Measurements from ENCODE around the gene UNK. TPM values are rescaled to one million over a fixed set of nuclear protein-coding genes. Genes with fewer than 3 reads are reported as not detected.

UNK gene
- total and polyA plus RNA-seq, 2 of the 13 experiments (the other 11 are each of a cell fraction or from before 2014, with no cell fraction given), result 31.6 to 33.0 TPM

- TF ChIP-seq RBM39 (IDR thresholded peaks at IDR 0.05; ENCODE audit: low read depth, low read length, poor library complexity, severe bottlenecking) (peak; percentile 100), PAX8 (CRISPR knock-in tag; IDR thresholded peaks at IDR 0.05; ENCODE audit: borderline replicate concordance) (no peak), SSRP1 (CRISPR knock-in tag; IDR thresholded peaks at IDR 0.05) (peak; percentile 99), SMC3 (IDR thresholded peaks at IDR 0.05; ENCODE audit: low read length) (no peak), ZNF20 (CRISPR knock-in tag; IDR thresholded peaks at IDR 0.05) (no peak), ADNP (CRISPR knock-in tag; IDR thresholded peaks at IDR 0.05) (no peak), ISL2 (CRISPR knock-in tag; IDR thresholded peaks at IDR 0.05) (peak; percentile 78), ZNF564 (CRISPR knock-in tag; IDR thresholded peaks at IDR 0.05) (0 out of 2 replicates have a peak, but pooled peaks have one; percentile 79), HMG20B (CRISPR knock-in tag; conservative IDR thresholded peaks at IDR 0.05) (peak; percentile 68), GATAD2A (CRISPR knock-in tag; IDR thresholded peaks at IDR 0.05) (peak; percentile 39; the same call in 1 of the 2 replicates), ZNF10 (CRISPR knock-in tag; IDR thresholded peaks at IDR 0.05; ENCODE audit: borderline replicate concordance, low read depth) (no peak), RCOR2 (CRISPR knock-in tag; IDR thresholded peaks at IDR 0.05) (no peak), ZNF703 (CRISPR knock-in tag; IDR thresholded peaks at IDR 0.05; ENCODE audit: borderline replicate concordance) (no peak), ZNF160 (CRISPR knock-in tag; IDR thresholded peaks at IDR 0.05) (peak; percentile 83), EZH2 (conservative IDR thresholded peaks at IDR 0.05; ENCODE audit: low read depth, low read length) (no peak), SOX6 (IDR thresholded peaks at IDR 0.05) (no peak), SOX6 (CRISPR knock-in tag; IDR thresholded peaks at IDR 0.05) (peak; percentile 79), ZNF513 (CRISPR knock-in tag; conservative IDR thresholded peaks at IDR 0.05) (no peak), ZNF12 (CRISPR knock-in tag; IDR thresholded peaks at IDR 0.05) (peak; percentile 66), TBX3 (IDR thresholded peaks at IDR 0.05; ENCODE audit: borderline replicate concordance) (peak; percentile 33; the same call in 1 of the 2 replicates), ZNF562 (CRISPR knock-in tag; IDR thresholded peaks at IDR 0.05; ENCODE audit: borderline replicate concordance) (0 out of 2 replicates have a peak, but pooled peaks have one; percentile 55), NR2F1 (CRISPR knock-in tag; IDR thresholded peaks at IDR 0.05) (no peak; a peak in 2 of 4 replicates), ZNF878 (CRISPR knock-in tag; IDR thresholded peaks at IDR 0.05) (no peak), ETV5 (CRISPR knock-in tag; IDR thresholded peaks at IDR 0.05; ENCODE audit: borderline replicate concordance) (peak; percentile 70), PHF21A (CRISPR knock-in tag; IDR thresholded peaks at IDR 0.05) (peak; percentile 69), ZBTB34 (CRISPR knock-in tag; IDR thresholded peaks at IDR 0.05) (no peak), ZNF263 (CRISPR knock-in tag; IDR thresholded peaks at IDR 0.05) (peak; percentile 92), ZNF510 (CRISPR knock-in tag; IDR thresholded peaks at IDR 0.05; ENCODE audit: low read depth) (no peak; the same call in 1 of the 2 replicates), FOXA3 (CRISPR knock-in tag; IDR thresholded peaks at IDR 0.05) (0 out of 2 replicates have a peak, but pooled peaks have one; percentile 70), SP140L (CRISPR knock-in tag; IDR thresholded peaks at IDR 0.05; ENCODE audit: borderline replicate concordance) (peak; percentile 79; the same call in 1 of the 2 replicates), SP4 (CRISPR knock-in tag; IDR thresholded peaks at IDR 0.05) (peak; percentile 79; the same call in 1 of the 2 replicates)
These were observed 5.2 kb upstream of the UNK start (continued) for GRCh38 chr17:75779250-75779986.

All from HepG2 (cell line).